Lower leg skin (tissue), 3 donors: Measurements from ENCODE around the gene RXYLT1.
"Not testable (repeated sequence)": the region's sequence is repeated elsewhere in the genome, so short reads cannot be mapped to it uniquely, and the experiment has no call there.

ENCODE experiments used
- CTCF ChIP-seq, 3 donors: fragments of 450-650 bp; IDR thresholded peaks; one replicate each; pipeline ENCODE4 v1.5.1; 2016; ENCODE audit warnings: antibody characterized with exemption in 3 of 3, mild to moderate bottlenecking in 3 of 3, moderate library complexity in 2 of 3
- POLR2A ChIP-seq, 2 donors: fragments of 450-650 bp; IDR thresholded peaks; one replicate each; pipeline ENCODE4 v1.6.1; 2016 to 2017; ENCODE audit warnings: antibody characterized with exemption in 2 of 2, mild to moderate bottlenecking in 1 of 2, moderate library complexity in 1 of 2

GRCh38 chr12:63740551-63740950 is 39.2 kb upstream of the RXYLT1 start:
- not testable (repeated sequence) for TF ChIP-seq CTCF, POLR2A (IDR thresholded peaks at IDR 0.05)
